Nephron progenitor cell (in vitro differentiated cells): Measurements from ENCODE around the gene STMN3.

ENCODE experiments used
- DNase-seq: peaks from one replicate; pipeline ENCODE4 v3.0.0; 2021
- H3K27ac Mint-ChIP-seq: 2 replicates; pipeline ENCODE4 v1.8.0; 2021; ENCODE audit warnings: mild to moderate bottlenecking, moderate library complexity, mixed read lengths
- H3K27me3 Mint-ChIP-seq: 2 replicates; pipeline ENCODE4 v1.8.0; 2021; ENCODE audit warnings: mild to moderate bottlenecking, low read depth, mixed read lengths; ENCODE audit not compliant: poor library complexity
- H3K36me3 Mint-ChIP-seq: 2 replicates; pipeline ENCODE4 v1.8.0; 2021; ENCODE audit warnings: low read depth, mixed read lengths
- H3K4me1 Mint-ChIP-seq: 2 replicates; pipeline ENCODE4 v1.8.0; 2021; ENCODE audit warnings: mixed read lengths
- H3K4me3 Mint-ChIP-seq: 2 replicates; pipeline ENCODE4 v1.8.0; 2021; ENCODE audit warnings: mild to moderate bottlenecking, moderate library complexity, mixed read lengths
- H3K9me3 Mint-ChIP-seq: 2 replicates; pipeline ENCODE4 v1.8.0; 2021; ENCODE audit warnings: mild to moderate bottlenecking, moderate library complexity, mixed read lengths
- TF ChIP-seq, protein P1 (sequence below): fragments of 200-600 bp; sonication (generic); IDR thresholded peaks from 2 replicates; pipeline ENCODE4 v1.5.0; 2021; ENCODE audit warnings: antibody characterized with exemption

Gene STMN3

DNA sequence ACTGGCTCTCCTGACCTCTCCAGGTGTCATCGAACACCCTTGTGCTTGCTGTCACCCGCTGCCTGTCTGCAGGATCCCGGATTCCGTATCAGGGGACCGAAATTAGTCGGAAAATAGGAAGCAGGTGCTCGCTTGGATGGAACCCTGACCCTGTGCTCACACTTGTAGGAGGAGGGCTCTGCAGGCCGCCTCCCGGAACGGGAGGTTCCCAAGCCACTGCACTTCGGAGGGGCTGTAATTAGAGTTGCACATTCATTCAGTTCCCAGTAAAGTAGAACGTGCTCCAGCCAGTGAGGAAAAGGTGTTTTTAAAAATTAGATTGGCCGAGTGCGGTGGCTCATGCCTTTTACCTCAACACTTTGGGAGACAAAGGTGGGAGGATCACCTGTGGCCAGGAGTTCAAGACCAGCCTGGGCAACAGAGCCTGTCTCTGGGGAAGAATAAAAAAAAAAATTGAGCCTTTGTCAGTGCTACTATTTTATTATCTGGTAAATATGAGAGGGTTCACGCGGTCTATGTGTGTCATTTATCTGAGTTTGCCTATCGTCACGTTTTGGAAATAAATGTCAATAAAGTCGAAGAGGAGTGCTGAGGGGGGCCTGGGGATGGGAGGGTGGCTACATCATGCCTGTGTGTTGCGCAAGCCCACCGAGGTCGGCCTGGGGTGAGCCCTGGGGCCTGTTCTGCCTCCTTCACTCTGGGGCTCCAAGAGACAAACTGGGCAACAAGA, 24.8 kb downstream of the STMN3 start:
- Mint-ChIP-seq H3K27me3 (no peaks in the 10 kb centered on the region), H3K9me3 (no peaks in the 10 kb centered on the region), H3K4me1 (peaks cover 33% of the 10 kb centered on the region), H3K36me3 (peaks cover 21% of the 10 kb centered on the region), H3K4me3 (peak overlapping the region; percentile 85), H3K27ac (peak overlapping the region; percentile 94)
- TF ChIP-seq, protein P1, sequence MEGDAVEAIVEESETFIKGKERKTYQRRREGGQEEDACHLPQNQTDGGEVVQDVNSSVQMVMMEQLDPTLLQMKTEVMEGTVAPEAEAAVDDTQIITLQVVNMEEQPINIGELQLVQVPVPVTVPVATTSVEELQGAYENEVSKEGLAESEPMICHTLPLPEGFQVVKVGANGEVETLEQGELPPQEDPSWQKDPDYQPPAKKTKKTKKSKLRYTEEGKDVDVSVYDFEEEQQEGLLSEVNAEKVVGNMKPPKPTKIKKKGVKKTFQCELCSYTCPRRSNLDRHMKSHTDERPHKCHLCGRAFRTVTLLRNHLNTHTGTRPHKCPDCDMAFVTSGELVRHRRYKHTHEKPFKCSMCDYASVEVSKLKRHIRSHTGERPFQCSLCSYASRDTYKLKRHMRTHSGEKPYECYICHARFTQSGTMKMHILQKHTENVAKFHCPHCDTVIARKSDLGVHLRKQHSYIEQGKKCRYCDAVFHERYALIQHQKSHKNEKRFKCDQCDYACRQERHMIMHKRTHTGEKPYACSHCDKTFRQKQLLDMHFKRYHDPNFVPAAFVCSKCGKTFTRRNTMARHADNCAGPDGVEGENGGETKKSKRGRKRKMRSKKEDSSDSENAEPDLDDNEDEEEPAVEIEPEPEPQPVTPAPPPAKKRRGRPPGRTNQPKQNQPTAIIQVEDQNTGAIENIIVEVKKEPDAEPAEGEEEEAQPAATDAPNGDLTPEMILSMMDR = no peak
- peak; percentile 26 for DNase-seq

DNA sequence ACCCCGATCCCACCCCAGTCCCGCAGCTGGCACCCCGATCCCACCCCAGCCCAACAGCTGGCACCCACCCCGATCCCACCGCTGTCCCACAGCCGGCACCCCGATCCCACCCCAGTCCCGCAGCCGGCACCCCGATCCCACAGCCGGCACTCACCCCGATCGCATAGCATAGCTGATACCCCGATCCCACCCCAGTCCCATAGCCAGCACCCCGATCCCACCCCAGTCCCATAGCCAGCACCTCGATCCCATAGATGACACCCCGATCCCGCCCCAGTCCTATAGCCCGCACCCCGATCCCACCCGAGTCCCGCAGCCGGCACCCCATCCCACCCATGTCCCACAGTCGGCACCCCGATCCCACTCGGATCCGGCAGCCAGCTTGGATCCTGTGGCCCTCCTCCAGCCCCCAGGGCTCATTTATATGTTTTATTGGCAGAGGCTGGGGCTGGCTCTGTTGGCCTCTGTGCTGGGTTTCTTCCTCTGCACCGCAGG, 25.4 kb downstream of the STMN3 start:
- peaks cover 26% of the 10 kb centered on the region for H3K36me3 Mint-ChIP-seq
- H3K4me3 Mint-ChIP-seq = peak overlapping the region; percentile 85
- H3K9me3 Mint-ChIP-seq = no peaks in the 10 kb centered on the region
- peaks cover 2% of the 10 kb centered on the region for H3K27me3 Mint-ChIP-seq
- peaks cover 35% of the 10 kb centered on the region for H3K4me1 Mint-ChIP-seq
- H3K27ac Mint-ChIP-seq = peak overlapping the region; percentile 94
- DNase-seq = no peak
- TF ChIP-seq, protein P1 = no peak

DNA sequence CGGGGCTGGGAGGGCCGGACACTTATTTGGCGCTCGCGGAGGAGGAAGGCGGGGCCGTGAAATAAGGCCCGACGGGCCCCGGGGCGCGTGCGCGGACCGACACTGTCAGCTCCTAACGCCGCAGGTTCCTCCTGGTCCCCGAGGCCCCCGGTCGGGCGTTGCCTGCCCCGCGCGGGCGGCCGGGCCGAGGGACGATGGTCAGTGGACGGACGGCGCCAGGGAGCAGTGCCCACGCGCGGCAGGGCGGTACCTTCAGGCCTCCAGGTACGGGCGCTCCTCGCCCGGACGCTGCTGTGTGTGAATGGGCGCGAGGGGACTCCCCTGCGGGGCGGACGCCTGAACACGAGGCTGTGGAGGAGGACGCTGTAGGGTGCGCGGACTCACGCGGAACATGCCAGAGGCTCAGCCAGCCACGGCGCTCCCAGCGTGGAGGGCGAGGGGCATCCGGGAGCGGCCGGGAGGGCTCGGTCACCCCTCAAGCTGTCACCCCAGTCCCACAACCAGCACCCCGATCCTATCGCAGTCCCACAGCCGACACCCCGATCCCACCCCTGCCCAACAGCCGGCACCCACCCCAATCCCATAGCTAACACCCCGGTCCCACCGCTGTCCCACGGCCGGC, 26.0 kb downstream of the STMN3 start:
- H3K27me3 Mint-ChIP-seq = peaks cover 3% of the 10 kb centered on the region
- H3K27ac Mint-ChIP-seq = no peak overlapping the region

DNA sequence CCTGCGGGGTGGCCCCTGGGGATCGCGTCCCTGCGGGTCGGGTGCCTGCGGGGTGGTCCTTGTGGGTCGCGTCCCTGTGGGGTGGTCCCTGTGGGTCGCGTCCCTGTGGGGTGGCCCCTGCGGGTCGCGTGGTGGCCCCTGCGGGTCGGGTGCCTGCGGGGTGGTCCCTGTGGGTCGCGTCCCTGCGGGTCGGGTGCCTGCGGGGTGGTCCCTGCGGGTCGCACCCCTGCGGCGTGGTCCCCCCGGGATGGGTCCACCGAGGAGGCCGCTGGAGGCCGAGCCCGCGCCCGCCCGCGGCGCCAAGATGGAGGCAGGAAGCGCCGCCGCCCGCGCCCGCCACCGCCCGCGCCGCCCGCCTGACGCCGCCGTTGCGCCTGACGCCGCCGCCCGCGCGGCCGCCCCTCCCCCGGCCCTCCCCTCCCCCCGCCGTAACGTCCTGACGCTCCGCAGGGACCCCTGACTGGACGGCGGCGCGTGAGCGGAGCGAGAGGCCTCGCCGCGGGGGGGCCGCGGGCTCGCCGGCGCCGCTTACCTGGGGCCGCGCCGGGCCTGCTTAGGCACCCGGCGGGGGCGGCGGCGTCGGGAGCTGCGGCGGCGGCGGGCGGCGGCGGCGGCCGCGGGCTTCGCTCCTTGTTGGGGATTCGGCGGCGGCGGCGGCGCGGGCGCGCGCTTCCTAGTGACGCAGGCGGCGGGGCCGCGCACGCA, 26.6 kb downstream of the STMN3 start, which contains the start of gene GMEB2:
Gene GMEB2 (minus strand): TSS at position 678 of the 705 bp plus-strand sequence. CDS start 7,704 bp downstream, outside the sequence.
- H3K27me3 Mint-ChIP-seq = peaks cover 3% of the 10 kb centered on the region
- DNase-seq = peak; percentile 96
- H3K9me3 Mint-ChIP-seq = no peaks in the 10 kb centered on the region
- H3K4me3 Mint-ChIP-seq = peak within 1 kb of the TSS; percentile 85
- TF ChIP-seq, protein P1 = no peak
- peaks cover 36% of the 10 kb centered on the region for H3K36me3 Mint-ChIP-seq
- peak within 1 kb of the TSS; percentile 39 for H3K27ac Mint-ChIP-seq
- peaks cover 37% of the 10 kb centered on the region for H3K4me1 Mint-ChIP-seq

More for the DNA sequence above, 26.0 kb downstream of the STMN3 start:
- Mint-ChIP-seq H3K4me3 (peak overlapping the region; percentile 85), H3K9me3 (no peaks in the 10 kb centered on the region), H3K36me3 (peaks cover 32% of the 10 kb centered on the region), H3K4me1 (peaks cover 39% of the 10 kb centered on the region)
- no peak for DNase-seq
- TF ChIP-seq, protein P1 = no peak

DNA sequence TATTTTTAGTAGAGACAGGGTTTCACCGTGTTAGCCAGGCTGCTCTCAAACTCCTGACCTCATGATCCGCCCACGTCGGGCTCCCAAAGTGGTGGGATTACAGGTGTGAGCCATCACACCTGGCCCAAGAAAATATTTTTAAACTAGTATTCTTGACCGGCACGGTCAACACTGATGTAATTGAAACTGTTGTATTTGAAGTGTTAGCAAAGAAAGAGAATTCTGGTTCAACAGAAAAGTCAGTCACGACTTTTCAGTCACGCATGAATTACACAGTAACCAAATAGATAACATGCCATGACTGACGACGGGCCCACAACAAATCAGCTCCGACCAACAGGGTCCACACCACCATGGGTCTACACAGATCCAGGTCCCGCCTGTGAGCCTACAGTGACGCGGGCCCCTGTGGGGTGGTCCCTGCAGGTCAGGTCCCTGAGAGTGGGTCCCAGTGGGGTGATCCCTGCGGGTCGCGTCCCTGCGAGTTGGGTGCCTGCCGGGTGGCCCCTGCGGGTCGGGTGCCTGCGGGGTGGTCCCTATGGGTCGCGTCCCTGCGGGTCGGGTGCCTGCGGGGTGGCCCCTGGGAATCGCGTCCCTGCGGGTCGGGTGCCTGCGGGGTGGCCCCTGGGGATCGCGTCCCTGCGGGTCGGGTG, 27.3 kb downstream of the STMN3 start:
- Mint-ChIP-seq H3K9me3 (no peaks in the 10 kb centered on the region), H3K36me3 (peaks cover 39% of the 10 kb centered on the region)

More for the DNA sequence above, 27.3 kb downstream of the STMN3 start:
- Mint-ChIP-seq H3K4me3 (peak overlapping the region; percentile 79), H3K27me3 (peaks cover 3% of the 10 kb centered on the region), H3K4me1 (peaks cover 34% of the 10 kb centered on the region), H3K27ac (peak overlapping the region; percentile 39)
- TF ChIP-seq, protein P1 = no peak
- no peak for DNase-seq
